MCF 10A (cell line): Measurements from ENCODE around the gene HBA2. TPM values are rescaled to one million over a fixed set of nuclear protein-coding genes. Genes with fewer than 3 reads are reported as not detected.

Experiments
- BruUV-seq: library from RNA; stranded (reverse); fragments of 400-500 nt; replicated peaks from 2 replicates; lab custom pipeline; 2021; lab: Mats Ljungman, UMichigan
- CTCF ChIA-PET: fragments of 300-600 bp; sonication (Branson Sonifier 250); formaldehyde crosslinking; extraction: SDS; loops from one replicate; lab custom pipeline; 2021; ENCODE audit warnings: antibody characterized with exemption, inconsistent platforms; lab: Yijun Ruan, JAX
- POLR2A ChIA-PET: fragments of 300-600, 350-650 bp; sonication (Branson Sonifier 250); formaldehyde crosslinking; extraction: SDS; loops from one replicate; lab custom pipeline; 2020; ENCODE audit warnings: antibody characterized with exemption, inconsistent platforms; lab: Yijun Ruan, JAX
- DNase-seq: peaks from one replicate; pipeline ENCODE4 v3.0.0-alpha.2; 2018; ENCODE audit not compliant: unreplicated experiment
- H3K27ac Mint-ChIP-seq: one replicate; pipeline ENCODE4 v1.8.0; 2022; ENCODE audit warnings: mild to moderate bottlenecking, low read depth, mixed read lengths; ENCODE audit not compliant: unreplicated experiment
- H3K27me3 Mint-ChIP-seq: one replicate; pipeline ENCODE4 v1.8.0; 2022; ENCODE audit warnings: mixed read lengths; ENCODE audit not compliant: insufficient read depth, unreplicated experiment
- H3K36me3 Mint-ChIP-seq: one replicate; pipeline ENCODE4 v1.8.0; 2022; ENCODE audit warnings: mild to moderate bottlenecking, moderate library complexity, mixed read lengths; ENCODE audit not compliant: insufficient read depth, unreplicated experiment
- H3K4me1 Mint-ChIP-seq: one replicate; pipeline ENCODE4 v1.8.0; 2022; ENCODE audit warnings: mixed read lengths; ENCODE audit not compliant: insufficient read depth, unreplicated experiment
- H3K4me3 Mint-ChIP-seq: one replicate; pipeline ENCODE4 v1.8.0; 2022; ENCODE audit warnings: mild to moderate bottlenecking, moderate library complexity, mixed read lengths; ENCODE audit not compliant: unreplicated experiment
- H3K9me3 Mint-ChIP-seq: one replicate; pipeline ENCODE4 v1.8.0; 2022; ENCODE audit warnings: mixed read lengths; ENCODE audit not compliant: unreplicated experiment
- intact Hi-C: fragments of 100-400 bp; cut with micrococcal nuclease; formaldehyde crosslinking; loops from 2 replicates; pipeline ENCODE4 v1.14.1; 2022
- total RNA-seq: library from RNA; stranded (reverse); gene quantifications from 2 replicates; pipeline ENCODE4 v1.2.3, GENCODE V29; 2022
- TF ChIP-seq, protein P1 (sequence below): fragments of 200-600 bp; IDR thresholded peaks from one replicate; pipeline ENCODE4 v1.8.0; 2022; ENCODE audit warnings: antibody characterized with exemption, mild to moderate bottlenecking; ENCODE audit not compliant: unreplicated experiment

HBA2 gene
- total RNA-seq, 1 experiment from 2014 or later: not detected

DNA sequence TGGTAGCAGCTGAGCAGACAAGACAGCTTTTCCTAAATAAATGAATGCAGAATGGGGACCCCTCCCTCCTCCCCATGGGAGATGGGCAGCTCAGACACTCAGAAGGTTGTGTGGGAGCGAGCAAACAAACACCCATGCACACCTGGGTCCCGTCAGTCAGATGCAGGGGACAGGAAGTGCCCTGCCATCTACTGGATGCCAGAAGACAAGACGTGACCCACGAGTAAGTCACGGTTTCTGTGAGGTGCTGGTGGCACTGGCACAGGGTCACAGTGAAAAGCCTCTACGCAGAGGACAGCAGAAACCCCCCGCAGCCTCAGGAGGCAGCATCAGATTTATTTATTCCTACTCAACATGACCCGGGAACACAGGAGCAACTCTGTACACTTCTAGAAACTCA, 16.0 kb downstream of the HBA2 start:
- Mint-ChIP-seq H3K9me3 (no peaks in the 10 kb centered on the region), H3K27me3 (no peaks in the 10 kb centered on the region), H3K36me3 (peaks cover 67% of the 10 kb centered on the region), H3K4me3 (no peak overlapping the region), H3K4me1 (no peaks in the 10 kb centered on the region), H3K27ac (no peak overlapping the region)
- intact Hi-C loops: loop anchor here (1.0 kb wide), 1 partner anchor 12 kb away; no protein-coding TSS in a partner anchor
- ChIA-PET POLR2A (interaction anchor here (0.5 to 1.2 kb wide), 2 partner anchors 29 to 181 kb away, joined by 3 to 4 read pairs; no protein-coding TSS in a partner anchor), CTCF (interaction anchor here (1.1 kb wide), 1 partner anchor 93 kb away, joined by 3 read pairs; no protein-coding TSS in a partner anchor)
- TF ChIP-seq, protein P1, sequence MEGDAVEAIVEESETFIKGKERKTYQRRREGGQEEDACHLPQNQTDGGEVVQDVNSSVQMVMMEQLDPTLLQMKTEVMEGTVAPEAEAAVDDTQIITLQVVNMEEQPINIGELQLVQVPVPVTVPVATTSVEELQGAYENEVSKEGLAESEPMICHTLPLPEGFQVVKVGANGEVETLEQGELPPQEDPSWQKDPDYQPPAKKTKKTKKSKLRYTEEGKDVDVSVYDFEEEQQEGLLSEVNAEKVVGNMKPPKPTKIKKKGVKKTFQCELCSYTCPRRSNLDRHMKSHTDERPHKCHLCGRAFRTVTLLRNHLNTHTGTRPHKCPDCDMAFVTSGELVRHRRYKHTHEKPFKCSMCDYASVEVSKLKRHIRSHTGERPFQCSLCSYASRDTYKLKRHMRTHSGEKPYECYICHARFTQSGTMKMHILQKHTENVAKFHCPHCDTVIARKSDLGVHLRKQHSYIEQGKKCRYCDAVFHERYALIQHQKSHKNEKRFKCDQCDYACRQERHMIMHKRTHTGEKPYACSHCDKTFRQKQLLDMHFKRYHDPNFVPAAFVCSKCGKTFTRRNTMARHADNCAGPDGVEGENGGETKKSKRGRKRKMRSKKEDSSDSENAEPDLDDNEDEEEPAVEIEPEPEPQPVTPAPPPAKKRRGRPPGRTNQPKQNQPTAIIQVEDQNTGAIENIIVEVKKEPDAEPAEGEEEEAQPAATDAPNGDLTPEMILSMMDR: no peak
- no TSS peak for BruUV-seq
- DNase-seq: no peak

DNA sequence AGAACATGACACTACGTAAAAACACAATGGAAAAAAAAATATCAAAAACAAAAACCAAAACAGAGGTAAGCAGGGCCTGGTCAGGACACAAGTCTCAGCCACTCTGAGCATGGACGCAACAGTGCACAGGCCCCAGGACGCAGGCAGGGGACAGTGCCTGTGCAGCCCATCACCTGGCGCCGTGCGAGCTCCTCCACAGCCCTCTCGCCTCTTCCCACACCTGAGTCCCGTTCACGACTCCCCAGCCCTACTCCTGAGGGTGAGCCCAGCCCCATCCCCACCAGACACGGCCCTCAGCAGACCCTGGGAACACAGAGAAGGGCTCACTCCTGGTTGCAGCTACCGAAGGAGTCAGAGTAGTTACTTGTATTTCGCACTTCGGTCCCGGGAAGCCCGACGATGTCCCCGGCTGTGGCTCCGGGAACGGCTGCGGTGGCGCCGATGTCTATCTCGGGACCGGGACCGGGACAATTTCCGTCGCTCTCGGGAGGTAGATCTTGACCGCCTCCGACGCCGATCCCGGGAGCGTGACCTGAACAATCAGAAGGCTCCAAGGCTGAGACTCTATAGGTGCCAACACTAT, 17.0 kb downstream of the HBA2 start:
- BruUV-seq: TSS peak; percentile 72
- no peak for DNase-seq
- CTCF ChIA-PET: interaction anchor here (0.6 kb wide), 1 partner anchor 83 kb away, joined by 5 read pairs; no protein-coding TSS in a partner anchor
- Mint-ChIP-seq H3K27me3 (no peaks in the 10 kb centered on the region), H3K27ac (no peak overlapping the region), H3K36me3 (peaks cover 75% of the 10 kb centered on the region), H3K4me3 (no peak overlapping the region), H3K4me1 (no peaks in the 10 kb centered on the region), H3K9me3 (no peaks in the 10 kb centered on the region)
- intact Hi-C loops: no loop called here
- TF ChIP-seq, protein P1: no peak
- POLR2A ChIA-PET: interaction anchor here (1.2 kb wide), 1 partner anchor 180 kb away, joined by 4 read pairs; no protein-coding TSS in a partner anchor

DNA sequence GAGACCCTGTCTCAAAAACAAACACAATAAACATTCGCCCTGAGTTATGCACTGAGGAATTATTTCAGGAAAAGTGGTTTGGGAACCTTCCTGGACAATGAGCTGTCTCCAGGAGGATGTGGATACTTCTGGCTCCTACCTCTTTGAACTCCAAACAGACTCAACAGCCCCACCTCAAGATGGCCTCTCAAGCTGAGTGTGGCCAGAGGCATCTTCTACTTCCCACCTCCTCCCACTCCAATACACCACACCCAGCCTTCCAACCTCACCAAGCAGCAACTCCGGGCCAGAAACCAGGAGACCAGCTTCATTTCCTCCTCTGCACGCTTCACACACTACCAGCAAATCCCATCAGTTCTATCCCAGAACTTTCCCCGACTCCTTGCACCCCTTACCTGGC, 19.2 kb downstream of the HBA2 start:
- Mint-ChIP-seq H3K36me3 (peaks cover 96% of the 10 kb centered on the region), H3K4me1 (no peaks in the 10 kb centered on the region), H3K9me3 (no peaks in the 10 kb centered on the region), H3K4me3 (no peak overlapping the region), H3K27me3 (no peaks in the 10 kb centered on the region), H3K27ac (no peak overlapping the region)
- intact Hi-C loops: no loop called here
- ChIA-PET POLR2A (no interaction called here), CTCF (interaction anchor here (1.5 kb wide), 1 partner anchor 10 kb away, joined by 6 read pairs; no protein-coding TSS in a partner anchor)
- TF ChIP-seq, protein P1: no peak
- BruUV-seq: no TSS peak
- DNase-seq: no peak

DNA sequence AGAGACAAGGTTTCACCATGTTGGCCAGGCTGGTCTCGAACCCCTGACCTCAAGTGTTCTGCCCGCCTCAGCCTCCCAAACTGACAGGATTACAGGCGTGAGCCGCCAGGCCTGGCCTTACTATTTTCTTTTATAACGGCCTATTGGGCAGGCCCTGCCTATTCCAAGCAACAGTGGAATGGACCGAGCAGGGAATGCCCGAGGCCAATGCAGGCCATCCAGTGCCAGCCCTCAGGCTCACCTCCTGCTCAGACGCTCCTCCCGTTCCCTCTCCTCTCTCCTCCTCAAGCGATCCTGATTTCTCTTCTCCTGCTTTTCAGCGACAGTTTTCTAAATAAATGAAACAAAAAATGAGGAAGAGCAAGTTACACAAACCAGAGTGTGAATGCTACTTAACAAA, 20.0 kb downstream of the HBA2 start:
- ChIA-PET CTCF (interaction anchor here (1.4 to 1.5 kb wide), 2 partner anchors 11 to 169 kb away, joined by 3 to 6 read pairs; no protein-coding TSS in a partner anchor), POLR2A (no interaction called here)
- H3K27me3 Mint-ChIP-seq: no peaks in the 10 kb centered on the region
- TF ChIP-seq, protein P1: no peak
- no peak for DNase-seq
- no peak overlapping the region for H3K27ac Mint-ChIP-seq
- no peaks in the 10 kb centered on the region for H3K9me3 Mint-ChIP-seq
- H3K4me3 Mint-ChIP-seq: no peak overlapping the region
- BruUV-seq: no TSS peak
- intact Hi-C loops: no loop called here
- H3K36me3 Mint-ChIP-seq: peaks cover 98% of the 10 kb centered on the region
- H3K4me1 Mint-ChIP-seq: no peaks in the 10 kb centered on the region
